HG03575 (cell line): ENCODE measurements around the gene CPLANE2.
"Not testable (repeated sequence)": the region's sequence is repeated elsewhere in the genome, so short reads cannot be mapped to it uniquely, and the experiment has no call there.

ENCODE experiments used
- ATAC-seq: cut with Tn5 transposase; IDR thresholded peaks from one replicate; pipeline ENCODE4 v1.9.1; 2021; ENCODE audit not compliant: unreplicated experiment, insufficient number of reproducible peaks, low FRiP score; ENCODE audit errors: extremely low read depth

Gene CPLANE2

GRCh38 chr1:16233431-16233830 is 3.6 kb downstream of the CPLANE2 start:
- no peak for ATAC-seq

- no peak for ATAC-seq
Observed at GRCh38 chr1:16232316-16232710, 4.7 kb downstream of the CPLANE2 start.

- ATAC-seq = no peak
Observed at GRCh38 chr1:16231331-16232315, 5.4 kb downstream of the CPLANE2 start.

GRCh38 chr1:16230744-16231143 is 6.2 kb downstream of the CPLANE2 start:
- ATAC-seq = no peak

- no peak for ATAC-seq
Observed at GRCh38 chr1:16229976-16230740, 6.8 kb downstream of the CPLANE2 start.

- no peak for ATAC-seq
Observed at GRCh38 chr1:16226490-16227179, 10.3 kb downstream of the CPLANE2 start.

- ATAC-seq = no peak
Observed at GRCh38 chr1:16226129-16226489, 10.9 kb downstream of the CPLANE2 start.

GRCh38 chr1:16224472-16224871 is 12.5 kb downstream of the CPLANE2 start:
- ATAC-seq = no peak

- ATAC-seq = not testable (repeated sequence)
Observed at GRCh38 chr1:16222716-16223115, 14.3 kb downstream of the CPLANE2 start.

GRCh38 chr1:16221499-16221898 is 15.5 kb downstream of the CPLANE2 start:
- no peak for ATAC-seq

- no peak for ATAC-seq
Observed at GRCh38 chr1:16219968-16220500, 16.9 kb downstream of the CPLANE2 start.

- no peak for ATAC-seq
Observed at GRCh38 chr1:16218674-16219071, 18.3 kb downstream of the CPLANE2 start.

- no peak for ATAC-seq
Observed at GRCh38 chr1:16218014-16218673, 18.8 kb downstream of the CPLANE2 start.

GRCh38 chr1:16217061-16217785 is 19.8 kb downstream of the CPLANE2 start:
- no peak for ATAC-seq

- no peak for ATAC-seq
Observed at GRCh38 chr1:16215882-16216753, 20.9 kb downstream of the CPLANE2 start.

GRCh38 chr1:16215240-16215639 is 21.7 kb downstream of the CPLANE2 start:
- ATAC-seq = not testable (repeated sequence)

GRCh38 chr1:16213544-16213943 is 23.4 kb downstream of the CPLANE2 start:
- not testable (repeated sequence) for ATAC-seq
